ENCODE results near the gene DOK6.

GRCh38 chr18:69882965-69883668 is 482.4 kb downstream of the DOK6 start:
- no peak for TF ChIP-seq CTCF (IDR thresholded peaks at IDR 0.05)
- no peak for TF ChIP-seq POLR2AphosphoS5 (IDR thresholded peaks at IDR 0.05)
- TF ChIP-seq POLR2A (IDR thresholded peaks at IDR 0.05): no peak
